Measurements from ENCODE around the gene MACF1.

DNA sequence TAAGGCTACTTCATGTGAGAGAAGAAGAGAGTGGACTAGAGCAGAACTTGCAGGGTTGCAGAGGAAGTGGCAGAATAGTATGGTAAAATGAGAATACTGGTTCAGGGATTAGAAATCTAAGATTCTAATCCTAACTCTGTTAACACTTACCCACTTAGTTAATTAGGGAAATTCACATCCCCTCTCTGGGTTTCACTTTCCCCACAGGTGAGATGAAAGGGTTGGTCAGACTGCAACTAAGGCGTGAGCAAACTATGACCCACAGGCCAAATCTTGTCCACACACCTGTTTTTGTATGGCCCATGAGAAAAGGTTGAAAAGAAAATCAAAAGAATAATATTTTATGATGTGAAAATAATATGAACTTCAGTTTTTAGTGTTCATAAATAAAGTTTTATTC, 117.5 kb downstream of the MACF1 start:
- TF ChIP-seq, protein P1, sequence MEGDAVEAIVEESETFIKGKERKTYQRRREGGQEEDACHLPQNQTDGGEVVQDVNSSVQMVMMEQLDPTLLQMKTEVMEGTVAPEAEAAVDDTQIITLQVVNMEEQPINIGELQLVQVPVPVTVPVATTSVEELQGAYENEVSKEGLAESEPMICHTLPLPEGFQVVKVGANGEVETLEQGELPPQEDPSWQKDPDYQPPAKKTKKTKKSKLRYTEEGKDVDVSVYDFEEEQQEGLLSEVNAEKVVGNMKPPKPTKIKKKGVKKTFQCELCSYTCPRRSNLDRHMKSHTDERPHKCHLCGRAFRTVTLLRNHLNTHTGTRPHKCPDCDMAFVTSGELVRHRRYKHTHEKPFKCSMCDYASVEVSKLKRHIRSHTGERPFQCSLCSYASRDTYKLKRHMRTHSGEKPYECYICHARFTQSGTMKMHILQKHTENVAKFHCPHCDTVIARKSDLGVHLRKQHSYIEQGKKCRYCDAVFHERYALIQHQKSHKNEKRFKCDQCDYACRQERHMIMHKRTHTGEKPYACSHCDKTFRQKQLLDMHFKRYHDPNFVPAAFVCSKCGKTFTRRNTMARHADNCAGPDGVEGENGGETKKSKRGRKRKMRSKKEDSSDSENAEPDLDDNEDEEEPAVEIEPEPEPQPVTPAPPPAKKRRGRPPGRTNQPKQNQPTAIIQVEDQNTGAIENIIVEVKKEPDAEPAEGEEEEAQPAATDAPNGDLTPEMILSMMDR (IDR thresholded peaks at IDR 0.05; ENCODE audit: low read length): no peak
- TF ChIP-seq EZH2 (optimal IDR thresholded peaks at IDR 0.05; ENCODE audit: low read depth, low read length): no peak
- no peak for TF ChIP-seq EZH2phosphoT487 (IDR thresholded peaks at IDR 0.05; ENCODE audit: low read length)
